ENCODE measurements around the gene NDNF.

DNA sequence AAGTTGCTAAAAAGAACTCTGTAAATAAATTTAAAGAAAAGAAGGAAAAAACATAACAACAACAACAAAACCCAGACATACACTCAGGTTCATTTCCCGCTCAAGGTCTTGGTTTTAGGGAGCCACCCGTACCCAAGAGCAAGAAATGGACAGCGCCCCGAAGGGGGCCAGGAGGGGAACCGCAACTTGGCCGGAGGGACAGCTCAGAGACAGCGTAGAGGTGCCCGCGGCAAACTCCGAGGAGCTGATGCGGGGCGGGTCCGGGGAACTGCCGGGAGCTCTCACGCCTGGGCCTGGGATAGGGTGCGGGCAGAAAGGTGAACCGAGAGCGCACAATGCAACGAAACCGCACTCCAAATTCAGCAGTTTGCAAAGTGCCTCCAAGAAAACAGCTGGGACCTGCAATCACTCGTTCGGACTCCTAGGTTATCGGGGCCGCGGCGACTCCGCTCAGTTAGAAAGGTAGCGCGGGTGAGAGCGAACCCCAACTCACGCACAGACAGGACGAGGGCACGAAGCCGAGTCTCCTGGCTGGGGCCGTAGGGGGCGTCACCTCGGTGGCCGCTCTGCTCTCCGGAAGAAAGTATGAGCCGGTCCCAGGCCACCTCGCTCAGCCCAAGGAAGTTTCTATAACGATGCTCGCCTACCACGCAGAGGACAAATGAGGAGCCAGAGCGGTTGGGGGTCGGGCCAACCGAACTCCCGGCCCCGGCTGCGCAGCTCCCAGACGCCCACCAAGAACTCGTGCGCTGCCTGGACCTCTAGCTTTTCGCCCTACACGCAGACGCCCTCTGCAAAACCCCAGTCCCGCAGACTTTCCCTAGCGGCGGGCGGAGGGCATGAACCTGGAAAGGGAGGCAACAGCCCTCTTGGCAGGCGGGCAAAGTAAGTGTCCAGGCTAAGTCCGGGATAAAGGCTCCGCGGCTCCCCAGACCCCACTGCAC lies 1.4 kb downstream of the NDNF start:
- TF ChIP-seq, protein P1, sequence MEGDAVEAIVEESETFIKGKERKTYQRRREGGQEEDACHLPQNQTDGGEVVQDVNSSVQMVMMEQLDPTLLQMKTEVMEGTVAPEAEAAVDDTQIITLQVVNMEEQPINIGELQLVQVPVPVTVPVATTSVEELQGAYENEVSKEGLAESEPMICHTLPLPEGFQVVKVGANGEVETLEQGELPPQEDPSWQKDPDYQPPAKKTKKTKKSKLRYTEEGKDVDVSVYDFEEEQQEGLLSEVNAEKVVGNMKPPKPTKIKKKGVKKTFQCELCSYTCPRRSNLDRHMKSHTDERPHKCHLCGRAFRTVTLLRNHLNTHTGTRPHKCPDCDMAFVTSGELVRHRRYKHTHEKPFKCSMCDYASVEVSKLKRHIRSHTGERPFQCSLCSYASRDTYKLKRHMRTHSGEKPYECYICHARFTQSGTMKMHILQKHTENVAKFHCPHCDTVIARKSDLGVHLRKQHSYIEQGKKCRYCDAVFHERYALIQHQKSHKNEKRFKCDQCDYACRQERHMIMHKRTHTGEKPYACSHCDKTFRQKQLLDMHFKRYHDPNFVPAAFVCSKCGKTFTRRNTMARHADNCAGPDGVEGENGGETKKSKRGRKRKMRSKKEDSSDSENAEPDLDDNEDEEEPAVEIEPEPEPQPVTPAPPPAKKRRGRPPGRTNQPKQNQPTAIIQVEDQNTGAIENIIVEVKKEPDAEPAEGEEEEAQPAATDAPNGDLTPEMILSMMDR (IDR thresholded peaks at IDR 0.05; ENCODE audit: poor library complexity) = peak; percentile 37
- TF ChIP-seq EZH2 (IDR thresholded peaks at IDR 0.05; ENCODE audit: borderline replicate concordance) = peak; percentile 39
